AG09319 (cell line): Measurements from ENCODE around the gene SHISAL2B.

ENCODE experiments used
- DNase-seq: peaks from one replicate; pipeline ENCODE4 v3.0.0-alpha.2; 2010; ENCODE audit warnings: low read depth; ENCODE audit errors: extremely low read depth
- TF ChIP-seq, protein P1 (sequence below): IDR thresholded peaks from 2 replicates; pipeline ENCODE4 v1.5.1; 2011; ENCODE audit warnings: low read depth, mild to moderate bottlenecking, inconsistent platforms, low read length, moderate library complexity

The SHISAL2B gene

DNA sequence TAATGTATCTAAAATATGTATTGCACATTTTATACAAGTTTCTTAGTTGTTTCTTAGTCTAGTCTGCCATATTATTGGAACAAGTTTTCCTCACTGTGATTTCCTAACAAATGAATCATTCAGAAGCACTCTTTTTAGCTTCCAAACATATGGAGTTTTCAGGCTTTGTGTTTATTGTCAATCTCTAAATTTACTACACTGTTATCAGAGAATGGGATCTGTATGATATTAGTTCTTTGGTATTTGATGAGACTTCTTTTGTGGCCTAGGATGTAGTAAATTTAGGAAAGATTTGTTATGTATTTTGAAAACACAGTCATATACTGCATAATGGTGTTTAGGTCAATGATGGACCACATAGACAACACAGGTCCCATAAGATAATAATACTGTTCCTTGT, 52.5 kb downstream of the SHISAL2B start:
- DNase-seq, result no peak
- TF ChIP-seq, protein P1, sequence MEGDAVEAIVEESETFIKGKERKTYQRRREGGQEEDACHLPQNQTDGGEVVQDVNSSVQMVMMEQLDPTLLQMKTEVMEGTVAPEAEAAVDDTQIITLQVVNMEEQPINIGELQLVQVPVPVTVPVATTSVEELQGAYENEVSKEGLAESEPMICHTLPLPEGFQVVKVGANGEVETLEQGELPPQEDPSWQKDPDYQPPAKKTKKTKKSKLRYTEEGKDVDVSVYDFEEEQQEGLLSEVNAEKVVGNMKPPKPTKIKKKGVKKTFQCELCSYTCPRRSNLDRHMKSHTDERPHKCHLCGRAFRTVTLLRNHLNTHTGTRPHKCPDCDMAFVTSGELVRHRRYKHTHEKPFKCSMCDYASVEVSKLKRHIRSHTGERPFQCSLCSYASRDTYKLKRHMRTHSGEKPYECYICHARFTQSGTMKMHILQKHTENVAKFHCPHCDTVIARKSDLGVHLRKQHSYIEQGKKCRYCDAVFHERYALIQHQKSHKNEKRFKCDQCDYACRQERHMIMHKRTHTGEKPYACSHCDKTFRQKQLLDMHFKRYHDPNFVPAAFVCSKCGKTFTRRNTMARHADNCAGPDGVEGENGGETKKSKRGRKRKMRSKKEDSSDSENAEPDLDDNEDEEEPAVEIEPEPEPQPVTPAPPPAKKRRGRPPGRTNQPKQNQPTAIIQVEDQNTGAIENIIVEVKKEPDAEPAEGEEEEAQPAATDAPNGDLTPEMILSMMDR, result no peak

DNA sequence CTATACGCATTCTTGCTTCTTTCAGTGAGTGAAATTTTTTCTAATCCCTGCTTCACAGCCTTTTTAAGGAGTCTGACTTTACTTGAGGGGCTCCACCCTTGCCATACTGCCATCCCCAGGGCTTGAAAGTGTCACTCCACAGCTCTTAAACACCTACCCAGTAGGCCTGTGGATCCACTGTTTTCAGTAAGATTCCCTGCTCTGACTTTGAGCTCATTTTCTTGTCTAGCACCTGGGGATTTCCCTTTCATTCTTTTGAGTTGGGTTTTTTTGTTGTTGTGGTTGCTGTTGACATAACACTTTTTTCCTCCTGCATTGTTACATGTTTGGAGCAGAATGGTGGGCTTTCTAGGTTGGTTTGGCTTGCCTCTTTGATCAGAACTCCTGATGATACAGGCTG, 54.6 kb downstream of the SHISAL2B start:
- no peak for DNase-seq
- TF ChIP-seq, protein P1, result no peak

GRCh38 chr5:64746446-64746845, 56.1 kb downstream of the SHISAL2B start:
- TF ChIP-seq, protein P1, result no peak
- DNase-seq, result no peak

- TF ChIP-seq, protein P1, result no peak
- DNase-seq, result no peak
Observed at GRCh38 chr5:64749385-64749784, 59.1 kb downstream of the SHISAL2B start.

- TF ChIP-seq, protein P1, result no peak
- DNase-seq, result no peak
Observed at GRCh38 chr5:64754066-64754465, 63.8 kb downstream of the SHISAL2B start.

DNA sequence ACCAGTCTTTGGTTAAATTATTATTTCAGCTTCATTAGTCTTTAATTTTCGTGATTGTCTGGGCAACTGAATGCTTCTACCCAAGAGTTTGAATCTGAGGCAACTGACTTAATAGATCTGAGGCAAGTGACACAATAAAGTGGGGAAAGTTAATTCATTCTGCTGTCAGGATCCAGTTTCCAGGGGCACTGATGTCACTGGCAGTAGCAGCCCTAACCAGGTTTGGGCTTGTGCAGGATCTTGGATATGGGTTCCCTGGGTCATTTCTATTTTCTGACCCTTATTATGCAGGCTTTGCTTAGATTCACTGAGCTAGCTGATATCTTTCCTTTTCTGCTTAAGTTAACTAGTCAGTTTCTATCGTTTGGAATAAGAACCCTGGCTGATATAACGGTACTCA, 68.6 kb downstream of the SHISAL2B start:
- TF ChIP-seq, protein P1, result no peak
- DNase-seq, result no peak

DNA sequence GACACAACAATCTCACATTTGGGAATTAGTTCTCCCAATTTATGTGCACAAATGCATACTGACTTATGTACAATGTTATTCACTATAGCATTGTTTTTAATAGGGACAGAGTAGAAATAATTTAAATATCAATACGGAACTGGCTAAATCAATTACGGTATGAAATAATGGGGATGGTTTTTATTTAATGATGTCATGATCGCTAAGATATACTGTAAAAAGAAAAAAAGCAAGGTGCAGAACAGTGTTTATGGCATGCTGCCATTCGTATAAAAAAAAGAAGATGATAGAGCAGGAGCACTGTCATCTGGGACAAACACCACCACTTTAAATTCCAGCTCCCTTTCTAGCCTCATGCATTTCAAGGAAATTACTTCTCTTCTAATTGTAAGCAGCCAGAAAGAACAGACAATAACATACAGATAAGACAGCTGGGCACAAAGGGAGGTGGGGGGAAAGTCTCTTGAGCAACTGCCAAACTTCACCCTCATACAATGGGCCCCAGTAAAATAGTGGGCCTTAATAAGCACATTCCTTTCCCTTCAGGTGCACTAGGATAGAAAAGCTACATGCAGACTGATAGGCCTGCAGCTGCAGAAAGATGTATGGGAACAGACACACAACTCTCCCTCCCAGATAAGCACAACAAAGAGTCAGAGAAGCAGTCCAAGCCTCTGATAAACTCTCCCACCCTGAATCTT, 69.8 kb downstream of the SHISAL2B start:
- TF ChIP-seq, protein P1, result no peak
- no peak for DNase-seq
